ENCODE data around the gene PLOD3. TPM values are rescaled to one million over a fixed set of nuclear protein-coding genes. Genes with fewer than 3 reads are reported as not detected.
A peak's percentile ranks its signal among the peaks of the same experiment; 100 is the strongest.

The PLOD3 gene
- total RNA-seq, 1 experiment from 2014 or later, result 48.3 TPM

- TF ChIP-seq ZBTB43 (CRISPR knock-in tag; IDR thresholded peaks at IDR 0.05) (no peak), ZNF232 (CRISPR knock-in tag; IDR thresholded peaks at IDR 0.05) (no peak), HMGXB4 (CRISPR knock-in tag; IDR thresholded peaks at IDR 0.05) (no peak), TCF7 (CRISPR knock-in tag; IDR thresholded peaks at IDR 0.05; ENCODE audit: low read depth) (no peak)
- TF ChIP-seq, protein P1, sequence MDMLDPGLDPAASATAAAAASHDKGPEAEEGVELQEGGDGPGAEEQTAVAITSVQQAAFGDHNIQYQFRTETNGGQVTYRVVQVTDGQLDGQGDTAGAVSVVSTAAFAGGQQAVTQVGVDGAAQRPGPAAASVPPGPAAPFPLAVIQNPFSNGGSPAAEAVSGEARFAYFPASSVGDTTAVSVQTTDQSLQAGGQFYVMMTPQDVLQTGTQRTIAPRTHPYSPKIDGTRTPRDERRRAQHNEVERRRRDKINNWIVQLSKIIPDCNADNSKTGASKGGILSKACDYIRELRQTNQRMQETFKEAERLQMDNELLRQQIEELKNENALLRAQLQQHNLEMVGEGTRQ (CRISPR knock-in tag; IDR thresholded peaks at IDR 0.05), result no peak
Observed at GRCh38 chr7:101241443-101242349, 24.3 kb upstream of the PLOD3 start (continued).

- ChIA-PET POLR2A (no interaction called here), CTCF (interaction anchor here (1.5 kb wide), 1 partner anchor 23 kb away, joined by 5 read pairs; the partner anchor contains the start of genes PLOD3 and ZNHIT1)
- Mint-ChIP-seq H3K27me3 (ENCODE audit: low read depth) (no peaks in the 10 kb centered on the region), H3K9me3 (no peaks in the 10 kb centered on the region), H3K36me3 (peaks cover 10% of the 10 kb centered on the region; the same call in 1 of the 2 replicates), H3K4me1 (peaks cover 30% of the 10 kb centered on the region), H3K4me3 (no peak overlapping the region), H3K27ac (peak overlapping the region; percentile 84)
- DNase-seq (ENCODE audit: low spot score), result no peak
- ATAC-seq, result no peak
- TF ChIP-seq NR2C2 (CRISPR knock-in tag; IDR thresholded peaks at IDR 0.05) (no peak), FOXJ3 (CRISPR knock-in tag; IDR thresholded peaks at IDR 0.05; ENCODE audit: borderline replicate concordance) (no peak), SOX15 (CRISPR knock-in tag; IDR thresholded peaks at IDR 0.05) (no peak), MYBL2 (CRISPR knock-in tag; IDR thresholded peaks at IDR 0.05) (no peak), GABPB1 (CRISPR knock-in tag; IDR thresholded peaks at IDR 0.05) (no peak), ZNF512 (CRISPR knock-in tag; IDR thresholded peaks at IDR 0.05; ENCODE audit: borderline replicate concordance) (no peak), ELF4 (CRISPR knock-in tag; IDR thresholded peaks at IDR 0.05; ENCODE audit: low read depth) (no peak), ZNF121 (CRISPR knock-in tag; IDR thresholded peaks at IDR 0.05) (no peak), ZNF263 (CRISPR knock-in tag; IDR thresholded peaks at IDR 0.05; ENCODE audit: low read depth) (no peak), ZSCAN18 (CRISPR knock-in tag; IDR thresholded peaks at IDR 0.05) (no peak), ZNF396 (CRISPR knock-in tag; IDR thresholded peaks at IDR 0.05; ENCODE audit: borderline replicate concordance) (no peak)
- TF ChIP-seq, protein P2, sequence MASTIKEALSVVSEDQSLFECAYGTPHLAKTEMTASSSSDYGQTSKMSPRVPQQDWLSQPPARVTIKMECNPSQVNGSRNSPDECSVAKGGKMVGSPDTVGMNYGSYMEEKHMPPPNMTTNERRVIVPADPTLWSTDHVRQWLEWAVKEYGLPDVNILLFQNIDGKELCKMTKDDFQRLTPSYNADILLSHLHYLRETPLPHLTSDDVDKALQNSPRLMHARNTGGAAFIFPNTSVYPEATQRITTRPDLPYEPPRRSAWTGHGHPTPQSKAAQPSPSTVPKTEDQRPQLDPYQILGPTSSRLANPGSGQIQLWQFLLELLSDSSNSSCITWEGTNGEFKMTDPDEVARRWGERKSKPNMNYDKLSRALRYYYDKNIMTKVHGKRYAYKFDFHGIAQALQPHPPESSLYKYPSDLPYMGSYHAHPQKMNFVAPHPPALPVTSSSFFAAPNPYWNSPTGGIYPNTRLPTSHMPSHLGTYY (CRISPR knock-in tag; IDR thresholded peaks at IDR 0.05), result no peak
Observed at GRCh38 chr7:101241015-101241363, 23.6 kb upstream of the PLOD3 start.

Measured in WTC11 (cell line).